H1 (cell line): ENCODE results near the gene PTCH1. TPM values are rescaled to one million over a fixed set of nuclear protein-coding genes. Genes with fewer than 3 reads are reported as not detected.

Experiments used
- CTCF ChIA-PET: fragments of 300-600 bp; sonication (Branson Sonifier 250); formaldehyde crosslinking; loops from one replicate; lab custom pipeline; 2021; ENCODE audit not compliant: partially characterized antibody; lab: Charles Lee
- POLR2A ChIA-PET: fragments of 300-600 bp; sonication (Branson Sonifier 250); formaldehyde crosslinking; loops from one replicate; lab custom pipeline; 2021; ENCODE audit warnings: inconsistent platforms; ENCODE audit not compliant: partially characterized antibody; lab: Charles Lee
- DNase-seq, 2 experiments: peaks; one replicate each; pipeline versions ENCODE4 v3.0.0 to v3.0.0-alpha.2; 2010 to 2022; ENCODE audit warnings: low spot score in 2 of 2, low read depth in 1 of 2, mixed read lengths in 1 of 2
- FAIRE-seq: peaks from 2 replicates; lab custom pipeline; 2011; peaks lifted over from hg19 to GRCh38; lab: Jason Lieb, UNC
- H2AFZ ChIP-seq: 2 replicates; pipeline ENCODE4 v1.8.1; 2012; ENCODE audit warnings: low read length, inconsistent platforms
- H2AK5ac ChIP-seq: 2 replicates; pipeline ENCODE4 v1.6.1; 2013; ENCODE audit warnings: low read depth, low read length
- H2BK120ac ChIP-seq: replicated peaks from 2 replicates; pipeline ENCODE3; 2013; ENCODE audit warnings: low read depth, low read length, inconsistent platforms
- H2BK12ac ChIP-seq: 2 replicates; pipeline ENCODE4 v1.6.1; 2013; ENCODE audit warnings: low read depth, low read length
- H2BK15ac ChIP-seq: 2 replicates; pipeline ENCODE4 v1.6.1; 2013; ENCODE audit warnings: low read length
- H2BK20ac ChIP-seq: 2 replicates; pipeline ENCODE4 v1.6.1; 2013; ENCODE audit warnings: low read length
- H2BK5ac ChIP-seq: 2 replicates; pipeline ENCODE4 v1.6.1; 2013; ENCODE audit warnings: low read depth, low read length
- H3K14ac ChIP-seq: 2 replicates; pipeline ENCODE4 v1.6.1; 2013; ENCODE audit warnings: inconsistent platforms; ENCODE audit not compliant: insufficient read length
- H3K18ac ChIP-seq: 2 replicates; pipeline ENCODE4 v1.6.1; 2013; ENCODE audit warnings: low read length; ENCODE audit errors: extremely low read depth
- H3K23ac ChIP-seq: 2 replicates; pipeline ENCODE4 v1.6.1; 2013; ENCODE audit warnings: inconsistent platforms; ENCODE audit not compliant: insufficient read length
- H3K23me2 ChIP-seq: 2 replicates; pipeline ENCODE4 v1.6.1; 2013; ENCODE audit warnings: low read depth, low read length
- H3K27ac ChIP-seq: 2 replicates; pipeline ENCODE4 v1.6.1; 2011; ENCODE audit warnings: low read depth, low read length, inconsistent platforms
- H3K27me3 ChIP-seq, 4 experiments: replicated peaks in 1 of 4; 1 replicate in 1 of 4; 2 replicates in 3 of 4; pipeline versions ENCODE4 v1.6.1 to v1.8.1; 2011 to 2013; ENCODE audit warnings: low read length in 3 of 4, mild to moderate bottlenecking in 3 of 4, inconsistent platforms in 2 of 4, mixed read lengths in 2 of 4, moderate library complexity in 1 of 4; ENCODE audit not compliant: control insufficient read depth in 3 of 4, insufficient read depth in 3 of 4; ENCODE audit errors: extremely low read depth in 1 of 4
- H3K36me3 ChIP-seq, 4 experiments: 2 replicates each; pipeline versions ENCODE4 v1.6.1 to v1.8.1; 2011 to 2013; ENCODE audit warnings: mild to moderate bottlenecking in 4 of 4, low read length in 3 of 4, moderate library complexity in 2 of 4, control low read depth in 1 of 4, inconsistent platforms in 1 of 4; ENCODE audit not compliant: insufficient read depth in 4 of 4, control insufficient read depth in 2 of 4
- H3K4ac ChIP-seq: replicated peaks from 2 replicates; pipeline ENCODE3; 2013; ENCODE audit warnings: low read length, low read depth, mixed read lengths, inconsistent platforms; ENCODE audit not compliant: insufficient read length
- H3K4me1 ChIP-seq, 4 experiments: replicated peaks in 1 of 4; 1 replicate in 1 of 4; 2 replicates in 3 of 4; pipeline versions ENCODE4 v1.6.1 to v1.8.1; 2011 to 2013; ENCODE audit warnings: low read length in 3 of 4, inconsistent platforms in 2 of 4, mixed read lengths in 1 of 4; ENCODE audit not compliant: insufficient read depth in 4 of 4, control insufficient read depth in 3 of 4
- H3K4me2 ChIP-seq, 2 experiments: 2 replicates each; pipeline versions ENCODE4 v1.6.1 to v1.8.1; 2011 to 2013; ENCODE audit warnings: low read depth in 2 of 2, low read length in 2 of 2, control low read depth in 1 of 2, inconsistent platforms in 1 of 2, mild to moderate bottlenecking in 1 of 2; ENCODE audit not compliant: insufficient read depth in 1 of 2
- H3K4me3 ChIP-seq, 4 experiments: fragments of 200-600, 300-600 bp in 1 of 4; sonication (generic), shearing (Covaris generic), sonication (Bioruptor Twin) in 1 of 4; 2 replicates each; pipeline versions ENCODE4 v1.5.1 to v1.8.1; 2011 to 2016; ENCODE audit warnings: low read length in 4 of 4, low read depth in 3 of 4, control low read depth in 2 of 4, inconsistent platforms in 2 of 4, mild to moderate bottlenecking in 2 of 4, mixed read lengths in 1 of 4, moderate library complexity in 1 of 4; ENCODE audit not compliant: insufficient read depth in 2 of 4; ENCODE audit errors: extremely low read depth in 1 of 4
- H3K56ac ChIP-seq: replicated peaks from 2 replicates; pipeline ENCODE3; 2013; ENCODE audit warnings: low read depth, mild to moderate bottlenecking, mixed read lengths, low read length, inconsistent platforms; ENCODE audit not compliant: insufficient read length
- H3K79me1 ChIP-seq: 2 replicates; pipeline ENCODE4 v1.6.1; 2013; ENCODE audit warnings: low read depth, low read length, control low read depth
- H3K79me2 ChIP-seq, 2 experiments: 2 replicates each; pipeline versions ENCODE4 v1.6.1 to v1.8.1; 2012 to 2013; ENCODE audit warnings: low read length in 2 of 2, mild to moderate bottlenecking in 2 of 2, inconsistent platforms in 1 of 2; ENCODE audit not compliant: insufficient read depth in 2 of 2, control insufficient read depth in 1 of 2
- H3K9ac ChIP-seq, 4 experiments: replicated peaks in 1 of 4; 1 replicate in 1 of 4; 2 replicates in 3 of 4; pipeline versions ENCODE4 v1.6.1 to v1.8.1; 2011 to 2013; ENCODE audit warnings: low read depth in 3 of 4, low read length in 3 of 4, control low read depth in 2 of 4, mild to moderate bottlenecking in 2 of 4, moderate library complexity in 2 of 4, inconsistent platforms in 1 of 4; ENCODE audit errors: extremely low read depth in 1 of 4
- H3K9me3 ChIP-seq, 2 experiments: 2 replicates each; pipeline versions ENCODE4 v1.6.1 to v1.8.1; 2012 to 2013; ENCODE audit warnings: mild to moderate bottlenecking in 2 of 2, moderate library complexity in 2 of 2, control low read depth in 1 of 2, inconsistent platforms in 1 of 2, low read depth in 1 of 2, low read length in 1 of 2, mixed read lengths in 1 of 2; ENCODE audit not compliant: insufficient read depth in 2 of 2
- H4K20me1 ChIP-seq, 2 experiments: replicated peaks in 1 of 2; 2 replicates each; pipeline versions ENCODE3 to v1.8.1; 2011 to 2013; ENCODE audit warnings: inconsistent platforms in 2 of 2, low read length in 2 of 2, mild to moderate bottlenecking in 1 of 2; ENCODE audit not compliant: insufficient read depth in 2 of 2, control insufficient read depth in 1 of 2
- H4K5ac ChIP-seq: 2 replicates; pipeline ENCODE4 v1.6.1; 2013; ENCODE audit warnings: low read length, low read depth, mixed read lengths, inconsistent platforms; ENCODE audit not compliant: insufficient read length
- H4K8ac ChIP-seq: 2 replicates; pipeline ENCODE4 v1.8.0; 2013; ENCODE audit warnings: mild to moderate bottlenecking, moderate library complexity, low read length, inconsistent platforms; ENCODE audit not compliant: insufficient read depth; ENCODE audit errors: extremely low read depth
- H4K91ac ChIP-seq: replicated peaks from 2 replicates; pipeline ENCODE3; 2013; ENCODE audit warnings: low read length, mixed read lengths, inconsistent platforms; ENCODE audit not compliant: insufficient read length
- ASH2L ChIP-seq: fragments of 200-600, 300-600 bp; sonication (generic); IDR thresholded peaks from one replicate; pipeline ENCODE4 v1.7.1; 2017; ENCODE audit warnings: low read length
- CREB1 ChIP-seq: IDR thresholded peaks from 2 replicates; pipeline ENCODE4 v1.6.1; 2012; ENCODE audit warnings: inconsistent platforms
- EGR1 ChIP-seq: IDR thresholded peaks from 2 replicates; pipeline ENCODE4 v1.6.1; 2011; ENCODE audit warnings: low read depth, low read length, borderline replicate concordance
- FOSL1 ChIP-seq: IDR thresholded peaks from 2 replicates; pipeline ENCODE4 v1.6.1; 2011; ENCODE audit warnings: mild to moderate bottlenecking, low read depth, low read length, moderate library complexity; ENCODE audit not compliant: insufficient read depth
- KDM1A ChIP-seq: fragments of 200-600, 300-600 bp; sonication (generic); IDR thresholded peaks from 2 replicates; pipeline ENCODE4 v1.7.1; 2016; ENCODE audit warnings: mild to moderate bottlenecking, low read length, borderline replicate concordance
- MAFK ChIP-seq: IDR thresholded peaks from 2 replicates; pipeline ENCODE4 v1.6.1; 2012; ENCODE audit warnings: low read depth, mild to moderate bottlenecking, improper control_type of control experiment, low read length
- SIN3A ChIP-seq, 2 experiments: IDR thresholded peaks in 1 of 2; conservative IDR thresholded peaks in 1 of 2; 2 replicates each; pipeline ENCODE4 v1.6.1; 2011 to 2012; ENCODE audit warnings: low read length in 2 of 2, improper control_type of control experiment in 1 of 2, low read depth in 1 of 2, mild to moderate bottlenecking in 1 of 2
- SIRT6 ChIP-seq: IDR thresholded peaks from one replicate; pipeline ENCODE4 v1.7.1; 2012; ENCODE audit warnings: low read length, inconsistent platforms
- SP1 ChIP-seq: IDR thresholded peaks from 2 replicates; pipeline ENCODE4 v1.6.1; 2011; ENCODE audit warnings: low read depth, low read length
- TAF1 ChIP-seq: IDR thresholded peaks from 2 replicates; pipeline ENCODE4 v1.6.1; 2011; ENCODE audit warnings: mild to moderate bottlenecking, low read depth, low read length
- TAF7 ChIP-seq: optimal IDR thresholded peaks from 2 replicates; pipeline ENCODE3; 2011; ENCODE audit warnings: low read depth, mild to moderate bottlenecking, inconsistent platforms, low read length, moderate library complexity, borderline replicate concordance
- YY1 ChIP-seq: IDR thresholded peaks from 2 replicates; pipeline ENCODE4 v1.6.1; 2011; ENCODE audit warnings: low read depth, mild to moderate bottlenecking, low read length
- WGBS, 2 experiments: shearing (Covaris generic) in 1 of 2; methylation state at CpG; one replicate each; pipeline versions ENCODE4 v1.1.6 to v1.1.7; 2013 to 2015; ENCODE audit warnings: low lambda C conversion rate in 2 of 2, mixed read lengths in 2 of 2, inconsistent platforms in 1 of 2, low coverage in 1 of 2, missing lambda C conversion rate in 1 of 2; ENCODE audit not compliant: insufficient replicate concordance in 2 of 2, insufficient coverage in 1 of 2, insufficient read length in 1 of 2; ENCODE audit errors: extremely low coverage in 1 of 2, missing lambda C conversion rate in 1 of 2; 5-methylcytosine and 5-hydroxymethylcytosine counted together
- polyA plus RNA-seq, 7 experiments: library from polyadenylated mRNA; depleted of rRNA in 3 of 7; stranded (reverse) in 5 of 7; unstranded in 2 of 7; fragments of >200 nt in 5 of 7; fragments of 200-250 nt in 2 of 7; gene quantifications; 1 replicate in 5 of 7; 2 replicates in 1 of 7; 4 replicates in 1 of 7; pipeline versions ENCODE4 v1.2.1 to v1.2.3, GENCODE V29; 2011 to 2013; ENCODE audit warnings: missing spikeins in 2 of 7, mixed read lengths in 2 of 7
- total RNA-seq: library from RNA; stranded (reverse); fragmentation: NEBNext Ultra II Directional; extraction: Animal tissue kit (Norgen Biotek cat#: 25700); gene quantifications from 2 replicates; pipeline ENCODE4 v1.2.1, GENCODE V29; 2021

Gene PTCH1
- total and polyA plus RNA-seq, 2 of the 8 experiments (the other 6 are each of a cell fraction or from before 2014, with no cell fraction given), result 6.4 to 34.1 TPM

DNA sequence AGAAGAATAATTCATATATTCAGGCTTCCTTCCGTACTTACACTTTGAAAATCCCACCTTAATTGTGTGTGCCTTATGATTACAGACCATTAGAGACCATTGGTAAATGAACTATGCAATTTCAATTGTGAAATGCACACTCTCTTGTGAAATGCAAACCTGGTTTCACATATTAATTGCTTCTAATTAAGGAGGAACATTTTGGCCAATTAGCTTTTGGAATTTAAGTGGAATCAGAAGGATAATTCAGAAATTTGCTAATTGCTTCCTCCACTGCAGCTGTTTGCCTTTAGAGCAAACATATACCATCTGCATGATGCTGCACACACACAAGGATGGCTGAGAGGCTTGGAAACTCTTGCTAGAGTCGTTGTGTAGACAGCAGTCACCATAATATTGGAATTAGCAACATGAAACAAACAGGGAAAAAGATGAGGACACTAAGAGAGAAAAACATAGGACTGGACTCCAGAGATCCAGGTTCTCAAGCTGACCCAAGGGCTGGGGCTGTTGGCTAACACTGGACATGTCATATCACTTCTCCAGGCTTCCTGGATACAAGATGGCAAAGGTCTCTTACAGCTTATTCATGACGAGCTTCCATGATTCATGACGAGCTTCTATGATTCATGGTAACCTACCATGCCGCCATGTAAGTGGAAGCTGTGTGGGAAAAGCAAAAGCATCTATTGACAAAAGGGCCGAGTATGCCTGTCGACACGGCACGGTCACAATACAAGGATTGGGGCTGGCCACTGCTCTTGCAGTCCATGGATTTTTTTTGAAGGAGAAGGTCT, 78.0 kb downstream of the PTCH1 start:
- H2BK12ac ChIP-seq, result no peak overlapping the region
- 92% methylated on average over 9 of the region's 9 CpGs; no CpG with 5 or more reads in 1 of the 2 experiments for WGBS, 2 experiments
- H2BK120ac ChIP-seq, result no peak overlapping the region
- TF ChIP-seq TAF1, result no peak
- TF ChIP-seq TAF7, result no peak
- no peak for TF ChIP-seq KDM1A
- no peak for TF ChIP-seq FOSL1
- TF ChIP-seq CREB1, result no peak
- no peak for TF ChIP-seq SIN3A (conservative IDR thresholded peaks at IDR 0.05 in 1 of 2, IDR thresholded peaks at IDR 0.05 in 1 of 2; ENCODE audit: low read depth in 1 of 2, low read length in 2 of 2)
- no peak for TF ChIP-seq SP1
- no peak for TF ChIP-seq YY1
- no peak for TF ChIP-seq SIRT6
- TF ChIP-seq ASH2L, result no peak
- no peak for TF ChIP-seq EGR1
- no peak for TF ChIP-seq MAFK

More for the DNA sequence above, 78.0 kb downstream of the PTCH1 start:
- Histone ChIP-seq H2AK5ac (no peak overlapping the region), H3K4me3 (no peak overlapping the region), H3K79me2 (no peaks in the 10 kb centered on the region), H3K27me3 (no peaks in the 10 kb centered on the region), H2BK20ac (no peak overlapping the region), H2AFZ (no peak overlapping the region), H3K18ac (no peak overlapping the region), H3K23ac (no peak overlapping the region), H3K4me1 (peaks cover 0 to 7% (median 2%) of the 10 kb centered on the region in 4 experiments; a peak in 5 of 7 replicates), H3K9ac (no peak overlapping the region), H3K56ac (no peak overlapping the region), H3K36me3 (no peaks in the 10 kb centered on the region; a peak in 1 of 8 replicates), H3K23me2 (no peaks in the 10 kb centered on the region; the same call in 1 of the 2 replicates), H4K91ac (no peak overlapping the region), H2BK5ac (no peak overlapping the region), H3K9me3 (no peaks in the 10 kb centered on the region), H3K14ac (no peak overlapping the region), H3K4ac (no peak overlapping the region), H4K20me1 (no peaks in the 10 kb centered on the region), H3K4me2 (no peak overlapping the region), H3K79me1 (no peaks in the 10 kb centered on the region), H3K27ac (no peak overlapping the region), H4K8ac (no peak overlapping the region), H2BK15ac (no peak overlapping the region), H4K5ac (no peak overlapping the region)
- DNase-seq (no peak), FAIRE-seq (no peak)
- POLR2A ChIA-PET, result no interaction called here
- CTCF ChIA-PET, result interaction anchor here (0.6 to 1.0 kb wide), 2 partner anchors 103 to 1062 kb away, joined by 3 to 5 read pairs; no protein-coding TSS in a partner anchor
